ENCODE measurements around the gene SPATA46.

GRCh38 chr1:162412002-162412401 is 35.3 kb upstream of the SPATA46 start, which contains the start of gene SH2D1B:
- TF ChIP-seq CTCF (IDR thresholded peaks at IDR 0.05; ENCODE audit: low read length) (no peak), EZH2 (optimal IDR thresholded peaks at IDR 0.05; ENCODE audit: low read depth, low read length) (no peak)

All from MM.1S (cell line).